NCI-H187 treated with DMSO at 0.1 percent for 48 hours (cell line): ENCODE results near the gene CACNA1H.

Experiments used
- DNase-seq: peaks from one replicate; lab custom pipeline; 2025; lab: John Stamatoyannopoulos, UW

CACNA1H gene

DNA sequence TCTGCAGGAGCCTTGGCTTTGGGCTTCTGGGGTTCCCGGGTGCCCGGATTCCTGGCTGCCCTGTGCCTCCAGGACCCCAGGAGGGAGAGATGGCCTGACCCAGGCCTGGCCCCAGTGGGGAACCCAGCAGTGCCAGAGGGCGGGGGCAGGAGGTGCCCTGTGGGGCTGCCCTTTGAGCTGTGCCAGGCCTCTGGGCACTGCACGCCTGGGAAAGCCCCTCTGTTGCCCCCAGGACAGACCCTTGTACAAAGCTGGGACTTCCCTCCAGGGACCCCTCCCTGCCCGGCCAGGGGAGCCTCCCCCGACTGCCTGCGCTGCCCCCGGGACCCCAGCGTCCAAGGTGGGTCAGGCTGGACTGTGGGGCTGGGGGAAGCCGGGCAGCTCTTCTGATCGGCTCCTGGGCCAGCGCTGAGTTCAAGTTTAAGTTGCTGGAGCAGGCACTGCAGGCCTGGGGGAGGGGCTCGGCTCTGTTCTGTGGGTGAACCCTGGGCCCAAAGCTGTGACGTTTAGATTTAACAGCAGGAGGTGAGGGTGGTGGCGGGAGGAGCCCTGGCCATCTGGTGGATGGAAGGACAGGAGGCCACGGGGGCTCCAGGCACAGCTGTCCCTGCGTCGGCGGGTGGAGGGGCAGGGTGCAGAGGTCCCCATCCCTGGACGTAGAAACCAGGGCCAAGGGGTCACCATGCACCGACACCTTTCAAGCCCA is 29.2 kb upstream of the CACNA1H start:
- no peak for DNase-seq

DNA sequence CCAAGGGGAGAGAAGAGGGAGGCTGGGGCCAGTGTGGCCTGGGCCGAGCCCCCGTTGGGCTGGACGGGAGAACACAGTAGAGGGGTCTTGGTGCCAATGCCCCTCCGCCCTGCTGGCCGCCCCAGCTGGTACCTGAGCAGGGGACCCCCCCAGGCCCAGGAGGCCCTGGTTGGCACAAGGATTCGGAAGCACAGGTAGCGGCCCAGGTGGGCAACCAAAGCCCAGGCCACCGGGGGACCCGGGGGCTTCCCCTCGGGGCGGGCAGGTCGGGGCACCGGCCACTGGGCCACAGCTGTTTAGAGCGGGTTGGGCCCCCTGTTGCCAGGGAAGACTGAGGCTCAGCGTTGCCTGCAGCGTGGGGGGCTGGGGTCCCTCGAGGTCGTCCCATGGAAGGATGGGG is 28.6 kb upstream of the CACNA1H start:
- DNase-seq: no peak

DNA sequence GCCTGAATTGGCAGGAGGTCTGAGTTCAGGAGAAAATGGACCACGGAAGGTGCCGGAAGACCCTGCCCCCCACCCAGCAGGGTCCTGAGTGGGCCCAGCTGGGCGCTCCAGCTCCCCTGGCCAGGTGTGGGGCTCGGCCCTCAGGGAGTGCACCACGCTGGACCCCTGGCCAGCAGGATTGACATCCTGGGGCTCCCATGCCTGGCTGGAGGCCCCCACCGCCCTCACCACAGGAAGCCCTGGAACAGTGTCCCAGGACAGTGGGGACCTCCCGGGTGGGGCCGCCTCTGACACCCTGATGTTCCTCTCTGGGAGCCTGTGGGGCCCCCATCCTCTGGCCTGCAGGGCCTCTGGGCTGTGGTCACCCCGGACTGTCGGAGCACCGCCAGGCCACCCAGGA is 28.1 kb upstream of the CACNA1H start:
- no peak for DNase-seq

DNA sequence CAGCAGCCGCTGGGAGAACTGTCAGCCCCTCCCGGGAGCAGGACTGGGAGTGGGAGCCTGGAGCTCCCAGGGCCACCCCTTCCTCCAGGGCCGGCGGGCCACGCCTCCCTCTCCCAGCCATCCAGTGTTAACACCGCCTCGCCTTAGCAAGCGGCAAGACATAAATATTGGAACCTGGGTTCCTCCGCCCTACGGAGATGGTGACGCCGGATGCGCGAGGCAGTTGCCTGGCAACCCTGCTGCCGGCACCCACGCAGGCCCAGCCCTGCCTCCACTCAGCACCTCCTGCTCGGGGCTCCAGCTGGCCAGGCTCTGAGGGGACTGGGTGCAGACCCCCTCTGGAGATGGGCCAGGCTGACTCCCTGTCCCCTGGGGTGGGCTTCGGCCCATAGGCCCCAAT is 27.4 kb upstream of the CACNA1H start:
- DNase-seq: no peak

DNA sequence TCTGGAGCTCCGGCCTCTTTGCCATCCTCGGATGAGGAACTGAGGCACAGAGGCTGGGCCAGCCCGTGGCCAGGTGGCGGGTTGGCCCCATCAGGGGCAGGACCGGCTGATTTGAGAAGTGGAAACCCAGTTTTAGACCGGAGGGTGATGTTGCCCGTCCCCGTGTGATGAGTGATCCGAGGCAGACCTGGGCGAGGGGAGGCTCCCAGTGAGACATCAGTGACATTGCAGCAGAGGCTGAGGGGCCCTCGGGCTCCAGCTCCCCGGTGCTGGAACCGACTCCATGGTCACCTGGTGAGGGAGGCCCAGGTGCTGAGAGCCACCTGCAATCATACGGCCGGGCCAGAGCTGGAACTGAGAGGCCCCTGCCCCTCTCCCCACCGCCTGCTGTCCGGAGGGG is 26.9 kb upstream of the CACNA1H start:
- no peak for DNase-seq

DNA sequence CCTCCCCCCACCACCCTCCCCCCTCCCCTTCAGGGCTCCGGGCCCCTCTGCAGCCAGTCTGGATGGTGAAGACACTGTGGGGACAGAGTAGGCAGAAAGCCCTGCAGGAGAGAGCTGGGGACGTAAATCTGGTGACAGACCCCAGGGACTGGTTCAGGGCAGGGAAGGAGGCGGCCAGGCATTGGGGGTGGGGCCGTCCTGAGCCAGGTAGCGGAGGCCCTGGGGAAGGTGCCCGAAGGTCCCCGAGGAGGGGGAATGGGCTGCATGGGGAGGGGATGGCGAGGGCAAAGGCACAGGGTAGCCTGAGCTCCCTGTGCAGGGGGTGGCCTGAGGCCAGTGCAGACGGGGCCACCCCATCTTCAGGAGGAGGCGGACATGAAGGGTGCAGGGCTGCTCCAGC is 26.3 kb upstream of the CACNA1H start:
- DNase-seq: no peak

DNA sequence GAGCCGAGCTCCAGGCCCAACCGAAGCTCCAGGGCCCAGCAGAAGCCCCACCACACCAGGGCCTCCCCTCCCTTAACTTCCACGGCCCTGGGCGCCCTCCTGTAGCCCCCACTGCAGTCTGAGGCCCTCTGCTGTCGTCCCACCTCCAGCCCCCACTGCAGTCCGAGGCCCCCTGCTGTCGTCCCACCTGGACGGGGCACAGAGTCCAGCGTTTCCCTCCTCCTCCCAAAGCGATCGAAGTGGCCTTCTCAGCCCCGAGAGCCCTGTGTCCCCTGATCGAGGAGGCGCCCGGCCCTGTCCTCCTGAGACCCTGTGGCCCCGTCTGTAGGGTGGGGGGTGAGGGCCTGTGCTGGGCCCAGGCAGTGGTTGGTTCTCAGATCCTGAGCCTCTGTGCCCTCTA is 25.8 kb upstream of the CACNA1H start:
- DNase-seq: no peak

DNA sequence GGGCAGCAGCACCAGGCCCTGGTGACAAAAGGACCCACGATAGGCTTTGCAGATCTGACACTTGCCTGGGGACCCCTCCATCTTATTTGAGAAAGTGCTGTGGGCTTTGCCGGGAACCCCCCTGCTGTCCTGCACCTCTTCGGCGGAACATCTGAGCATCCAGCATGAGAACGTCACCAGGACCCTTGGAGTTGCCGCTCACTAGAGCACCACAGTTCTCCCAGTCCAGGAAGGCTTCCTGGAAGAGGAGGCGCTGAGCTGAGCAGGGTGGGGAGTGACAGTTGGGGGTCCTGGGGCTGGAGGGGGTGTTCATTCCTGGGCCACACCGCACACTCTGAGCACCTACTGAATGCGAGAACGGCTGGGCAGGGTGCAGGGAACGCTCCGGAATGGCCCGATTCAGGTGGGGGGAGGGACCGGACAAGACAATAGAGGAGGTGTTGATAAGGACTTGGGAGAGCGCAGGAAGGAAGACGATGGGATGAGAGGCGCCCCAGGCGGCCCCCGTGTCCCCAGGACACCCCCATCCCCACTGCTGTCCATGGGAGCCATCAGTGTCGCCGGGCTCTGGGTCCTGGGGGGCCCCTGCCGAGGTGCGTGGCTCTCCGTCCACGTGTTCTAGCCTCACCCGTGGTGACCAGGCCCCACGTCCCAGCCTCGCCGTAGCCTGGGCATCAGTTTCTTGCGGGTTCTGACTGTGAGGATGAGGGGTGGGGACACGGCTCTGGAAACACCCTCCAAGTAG is 24.8 kb upstream of the CACNA1H start:
- DNase-seq: no peak

DNA sequence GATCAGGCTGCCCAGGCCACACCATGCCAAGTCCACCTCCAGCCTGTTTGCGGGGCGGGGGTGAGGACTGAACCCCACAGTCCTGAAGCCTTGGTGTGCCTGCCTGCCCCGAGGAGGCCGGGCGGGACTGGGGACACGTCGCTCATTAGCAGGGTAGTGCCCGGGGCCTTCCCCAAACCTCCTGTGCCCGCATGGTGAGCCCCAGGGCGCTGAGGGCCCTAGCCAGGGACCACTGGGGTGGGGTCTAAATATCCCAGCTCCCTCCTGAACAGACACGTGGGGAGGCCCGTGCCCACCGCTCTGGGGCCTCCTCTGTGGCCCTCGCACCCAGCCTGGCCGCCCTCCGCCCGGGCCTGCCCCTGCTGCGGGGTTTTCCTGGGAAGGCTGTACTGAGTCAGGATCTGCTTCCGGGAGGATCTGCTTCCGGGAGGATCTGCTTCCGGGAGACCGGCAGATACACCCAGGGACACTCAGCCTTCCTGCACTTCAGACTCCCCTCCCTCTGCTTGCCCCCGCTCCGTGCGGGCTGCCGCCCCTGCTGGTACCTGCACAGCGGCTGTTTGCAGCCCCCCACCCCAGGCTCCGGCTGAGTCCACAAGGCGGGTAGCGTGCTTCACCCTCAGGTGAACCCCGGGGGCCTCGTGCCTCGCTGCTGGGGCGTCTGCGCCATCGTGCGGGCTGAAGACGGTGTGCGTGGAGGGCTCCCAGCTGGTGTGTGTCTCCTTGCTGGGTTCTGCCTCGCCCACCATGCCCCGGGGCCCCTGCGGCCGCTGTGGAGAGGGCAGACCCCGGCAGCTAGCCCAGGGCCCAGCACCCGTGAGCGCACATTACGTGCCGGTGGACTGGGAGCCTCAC is 23.6 kb upstream of the CACNA1H start:
- DNase-seq: no peak

DNA sequence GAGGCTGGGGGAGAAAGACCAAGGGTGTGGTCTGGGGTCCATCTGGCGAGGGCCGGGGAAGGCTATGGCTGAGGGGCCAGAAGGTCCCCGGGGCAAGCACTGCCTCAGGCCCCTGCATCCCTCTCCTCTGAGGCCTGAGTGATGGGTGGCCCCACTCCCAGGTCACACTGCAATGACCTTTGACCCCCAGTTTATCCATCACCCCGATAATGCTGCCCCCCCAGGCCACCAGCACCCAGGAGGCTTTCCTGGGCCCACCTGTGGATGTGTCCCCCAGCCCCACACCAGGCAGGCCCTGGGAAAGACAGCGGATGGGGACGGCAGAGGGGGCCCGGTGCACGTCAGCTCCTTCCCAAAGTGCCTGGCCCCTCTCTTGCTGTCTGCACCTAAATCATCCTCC is 22.5 kb upstream of the CACNA1H start:
- DNase-seq: no peak

DNA sequence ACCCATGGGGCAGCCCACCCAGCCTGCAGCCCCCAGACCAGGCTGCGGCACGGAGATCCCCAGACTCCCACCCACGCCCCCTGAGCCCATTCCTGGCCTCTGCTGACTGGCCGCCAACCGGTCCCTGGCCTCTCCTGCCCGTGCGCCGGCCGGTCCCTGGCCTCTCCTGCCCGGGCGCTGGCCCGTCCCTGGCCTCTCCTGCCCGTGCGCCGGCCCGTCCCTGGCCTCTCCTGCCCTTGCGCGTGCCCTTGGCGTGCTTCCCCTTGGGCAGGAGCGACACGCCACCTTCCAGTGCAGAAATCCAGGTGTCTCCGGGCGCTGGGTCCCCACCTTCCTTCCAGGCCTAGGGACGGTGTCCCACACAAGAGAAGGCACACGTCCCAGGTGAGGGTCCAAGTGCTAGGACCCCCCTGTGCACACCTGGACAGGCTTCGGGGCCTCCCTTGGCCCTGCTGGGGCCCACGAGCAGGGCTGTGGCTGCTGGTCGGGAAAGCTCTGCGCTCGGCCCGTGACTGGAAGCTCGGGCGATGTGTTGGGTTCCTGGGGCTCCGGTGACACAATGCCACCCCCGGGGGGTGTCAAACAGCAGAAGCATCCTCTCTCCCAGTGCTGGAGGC is 21.4 kb upstream of the CACNA1H start:
- DNase-seq: no peak

DNA sequence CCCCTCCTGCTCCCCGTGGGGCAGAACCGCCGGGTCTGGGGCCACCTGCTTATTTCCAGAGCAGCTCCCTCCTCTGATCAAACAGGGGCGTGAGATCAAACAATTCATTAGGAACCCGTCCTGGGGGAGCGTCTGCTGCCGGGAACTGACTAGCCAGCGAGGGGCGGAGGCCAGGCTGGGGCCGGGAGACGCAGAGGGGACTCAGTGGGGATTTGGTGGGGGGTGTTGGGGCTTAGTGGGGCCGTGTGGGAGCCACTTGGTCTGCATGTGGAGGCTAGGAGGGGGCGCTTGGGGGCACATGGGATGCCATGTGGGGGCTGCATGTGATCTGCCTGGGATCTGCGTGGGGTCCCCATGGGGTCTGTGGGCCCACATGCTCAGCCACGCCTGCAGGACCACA is 20.5 kb upstream of the CACNA1H start:
- no peak for DNase-seq

DNA sequence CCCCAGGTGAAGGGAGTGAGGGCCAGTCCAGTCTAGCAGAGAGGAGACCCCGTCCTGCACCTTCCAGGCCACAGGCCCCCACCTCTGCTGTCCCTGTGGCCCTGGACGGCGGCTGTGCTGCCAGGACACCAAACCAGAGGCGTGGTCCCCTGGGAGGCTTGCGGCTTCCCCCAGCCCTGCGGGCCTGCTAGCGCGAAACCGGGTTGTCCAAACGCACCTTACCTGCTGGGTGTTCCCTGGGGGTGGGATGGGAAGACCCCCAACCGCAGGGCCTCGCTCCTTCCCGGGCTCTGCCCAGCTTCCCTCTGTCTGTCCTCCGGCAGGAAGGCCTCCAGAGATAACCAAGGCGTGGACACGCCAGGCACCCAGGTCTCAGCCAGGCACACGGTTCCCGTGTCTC is 19.6 kb upstream of the CACNA1H start:
- DNase-seq: no peak

DNA sequence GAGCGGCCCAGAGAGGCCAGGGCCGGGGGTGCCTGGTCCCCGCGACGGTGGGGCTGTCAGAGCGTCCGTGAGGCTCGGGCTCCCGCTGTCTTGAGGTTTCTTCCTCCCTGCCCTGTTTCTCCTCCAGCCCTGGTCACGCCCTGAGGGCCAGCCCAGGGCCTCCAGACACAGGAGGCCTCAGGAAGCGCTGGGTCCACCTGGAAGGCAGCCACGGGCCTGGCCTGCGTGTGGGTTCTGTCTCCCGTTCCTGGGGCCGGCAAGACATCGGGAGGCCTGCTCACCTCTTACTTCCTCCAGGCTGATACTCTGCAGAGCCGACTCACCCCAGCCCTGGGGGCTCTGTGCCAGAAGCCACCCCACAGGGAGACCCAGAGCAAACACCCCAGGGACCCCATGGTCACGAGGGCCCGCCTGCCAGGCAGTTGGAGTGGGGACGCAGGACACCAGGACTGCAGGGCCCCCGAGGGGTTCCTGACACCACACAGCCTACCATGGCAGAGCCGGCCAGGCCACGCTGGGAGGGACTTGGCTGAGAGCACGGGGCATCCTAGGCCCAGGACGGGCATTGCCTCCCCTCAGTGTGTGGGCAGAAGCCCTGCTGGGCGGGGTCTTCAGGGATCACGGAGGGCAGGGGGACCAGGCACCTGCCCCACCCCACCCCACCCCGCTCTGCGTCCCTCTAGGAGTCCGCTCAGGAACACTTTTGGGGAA is 18.9 kb upstream of the CACNA1H start:
- no peak for DNase-seq

DNA sequence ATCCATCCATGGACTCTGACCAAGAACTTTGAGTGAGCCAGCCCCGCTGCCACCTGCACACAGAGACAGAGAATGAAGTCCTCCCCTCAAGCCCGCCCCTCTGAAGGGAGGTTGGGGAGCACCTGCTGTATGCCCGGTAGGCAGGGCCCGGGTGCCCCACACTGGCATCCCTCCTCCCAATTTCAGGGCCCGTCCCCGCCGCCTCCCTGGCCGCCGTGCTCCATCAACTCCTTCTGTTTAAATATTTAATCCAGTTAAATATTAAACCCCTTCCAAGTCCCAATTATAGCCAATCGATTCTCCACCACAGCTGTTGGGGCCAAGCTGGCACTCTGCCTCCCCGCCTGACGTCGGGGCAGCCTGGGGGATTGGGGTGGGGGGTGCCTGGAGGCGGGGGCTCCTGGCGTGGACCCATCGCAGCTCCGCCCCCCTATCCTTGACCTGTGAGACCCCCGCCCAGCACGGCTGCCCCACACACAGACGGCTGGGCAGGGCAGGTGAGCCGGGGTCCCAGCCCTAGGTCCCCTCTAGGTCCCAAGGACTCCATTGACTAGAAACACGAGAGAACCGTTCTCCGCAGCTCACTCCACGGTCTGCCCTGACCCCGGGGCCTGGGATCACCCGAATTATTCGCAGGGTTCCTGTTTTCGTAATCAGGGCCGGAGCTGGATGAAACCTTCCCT is 18.0 kb upstream of the CACNA1H start:
- no peak for DNase-seq

DNA sequence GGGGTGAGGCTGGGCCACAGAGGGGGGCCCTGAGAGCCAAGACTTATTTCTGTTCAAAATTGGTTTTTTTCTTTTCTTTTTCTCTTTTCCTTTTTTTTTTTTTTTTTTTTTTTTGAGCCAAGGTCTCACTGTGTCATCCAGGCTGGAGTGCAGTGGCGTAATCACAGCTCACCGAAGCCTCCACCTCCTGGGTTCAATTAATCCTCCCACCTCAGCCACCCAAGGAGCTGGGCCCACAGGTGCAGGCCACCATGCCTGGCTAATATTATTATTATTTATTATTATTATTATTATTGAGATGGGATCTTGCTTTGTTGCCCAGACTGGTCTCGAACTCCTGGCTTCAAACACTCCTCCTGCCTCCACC is 17.5 kb upstream of the CACNA1H start:
- DNase-seq: no peak

DNA sequence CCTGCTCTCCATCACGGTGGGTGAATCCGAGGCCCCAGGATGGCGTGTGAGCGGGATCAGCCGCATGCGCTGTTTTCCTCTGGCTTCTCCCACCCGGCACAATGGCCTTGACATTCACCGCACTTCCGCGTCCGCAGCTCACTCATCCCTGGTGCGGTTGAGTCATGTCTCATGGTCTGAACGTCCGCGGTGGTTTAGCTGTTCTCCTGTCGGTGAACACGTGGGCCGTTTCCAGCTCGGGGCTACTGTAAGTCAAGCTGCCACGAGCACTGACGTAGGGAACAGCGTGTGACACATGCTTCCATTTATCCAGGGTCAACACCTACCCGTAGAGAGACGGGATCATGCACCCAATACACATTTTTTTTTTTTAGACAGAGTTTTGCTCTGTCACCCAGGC is 15.3 kb upstream of the CACNA1H start:
- DNase-seq: no peak

DNA sequence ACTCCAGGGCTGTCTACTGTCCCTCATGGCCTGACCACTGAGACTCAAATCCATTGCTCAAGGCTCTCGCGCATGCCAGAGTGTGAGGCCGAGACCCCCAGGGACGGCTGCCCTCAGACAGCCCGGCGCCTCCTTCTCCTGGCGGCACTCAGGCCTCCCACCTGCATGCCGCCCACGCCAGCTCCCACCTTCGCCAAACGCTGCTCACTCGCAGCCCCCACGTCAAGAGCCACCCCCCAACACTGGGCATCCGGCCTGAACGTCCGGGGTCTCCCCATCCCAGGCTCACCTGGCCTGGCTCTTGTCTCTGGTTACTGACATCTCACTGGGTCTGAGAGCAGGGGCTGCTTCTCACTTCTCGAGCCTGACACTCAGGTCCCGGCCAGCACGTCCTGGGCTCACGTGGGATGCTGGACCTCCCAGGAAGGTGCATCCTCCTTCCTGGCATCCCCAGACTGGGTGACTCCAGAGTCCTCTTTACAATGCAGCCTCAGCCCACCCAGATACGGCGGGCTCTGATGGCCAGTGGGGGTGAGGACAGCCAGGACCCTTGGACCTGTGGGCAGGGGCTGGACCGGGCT is 12.2 kb upstream of the CACNA1H start:
- DNase-seq: no peak

DNA sequence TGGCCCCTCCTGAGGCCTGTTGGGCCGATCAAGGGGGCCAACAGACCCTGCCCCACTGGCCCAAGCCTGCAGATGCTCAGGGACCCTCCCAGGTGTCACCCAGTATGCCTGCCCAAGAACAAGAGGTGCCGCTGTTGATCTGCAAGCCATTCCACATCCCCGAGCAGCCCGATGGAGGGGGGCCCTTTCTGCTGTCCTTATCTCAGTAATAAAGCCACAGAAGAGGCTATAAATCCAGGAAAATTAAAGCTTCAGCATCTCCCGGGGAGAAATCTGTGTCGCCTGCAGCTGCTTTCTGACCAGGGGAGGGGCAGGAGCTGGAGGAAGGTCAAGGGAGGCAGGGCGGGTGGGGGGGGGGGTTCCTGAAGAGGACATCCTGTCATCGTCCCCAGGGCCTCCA is 11.7 kb upstream of the CACNA1H start:
- DNase-seq: no peak

DNA sequence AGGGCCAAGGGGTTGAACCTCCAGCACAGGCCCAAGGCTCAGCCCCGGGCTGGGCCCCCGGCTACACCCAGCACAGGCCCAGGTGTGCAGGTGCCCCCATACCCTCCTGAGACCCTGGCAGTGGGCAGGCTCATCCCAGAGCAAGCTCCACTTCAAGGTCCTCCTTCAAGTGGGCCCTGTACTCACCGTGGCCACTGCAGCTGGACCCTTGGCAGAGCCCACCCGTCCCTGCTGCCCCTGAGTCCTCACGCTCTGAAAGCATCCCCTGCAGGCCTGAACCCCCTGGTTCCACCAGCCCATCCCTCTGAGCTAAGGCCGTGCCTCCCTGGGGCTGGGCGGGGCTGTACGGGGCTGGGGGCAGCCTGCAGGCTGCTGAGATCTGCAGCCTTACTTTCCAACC is 11.2 kb upstream of the CACNA1H start:
- no peak for DNase-seq

DNA sequence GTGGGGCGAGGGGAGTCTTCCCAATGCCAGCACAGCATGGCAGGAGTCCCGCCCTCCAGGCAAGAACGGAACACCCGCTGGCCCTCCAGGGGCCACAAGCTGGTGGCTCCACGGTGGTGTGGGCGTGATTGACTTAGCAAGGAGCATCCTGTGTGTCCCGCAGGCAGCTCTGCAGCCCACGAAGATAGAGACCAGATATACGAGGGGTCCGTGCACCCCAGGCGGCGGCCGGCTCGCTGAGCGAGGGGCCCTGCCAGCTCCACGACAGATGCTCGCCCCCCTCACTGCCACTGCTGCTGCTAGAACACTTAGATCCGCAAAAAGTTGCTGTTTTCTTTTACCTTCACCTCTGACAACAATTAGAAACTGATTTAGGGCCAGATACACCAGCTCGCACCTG is 10.0 kb upstream of the CACNA1H start:
- no peak for DNase-seq
